ENCODE results near the gene SORBS2. TPM values are rescaled to one million over a fixed set of nuclear protein-coding genes. Genes with fewer than 3 reads are reported as not detected.

Gene SORBS2
- total RNA-seq, 2 experiments from 2014 or later, result not detected

- H3K27ac Mint-ChIP-seq, result no peak overlapping the region
These were observed 163.4 kb downstream of the SORBS2 start for GRCh38 chr4:185648631-185649030.

GRCh38 chr4:185645403-185645802 is 166.6 kb downstream of the SORBS2 start:
- DNase-seq (no peak), ATAC-seq (ENCODE audit: poor library complexity) (no peak)
- Histone ChIP-seq H3K27ac (ENCODE audit: low read depth in 1 of 2, low read length in 2 of 2) (no peak overlapping the region), H3K4me1 (ENCODE audit: insufficient read depth, low read length) (no peaks in the 10 kb centered on the region), H3K36me3 (ENCODE audit: insufficient read depth, low read length) (no peaks in the 10 kb centered on the region), H3K27me3 (ENCODE audit: control insufficient read depth in 1 of 2, insufficient read depth in 2 of 2, low read length in 2 of 2) (peaks cover 2 to 6% of the 10 kb centered on the region in 2 experiments), H3K4me3 (ENCODE audit: low read length) (no peak overlapping the region), H3K9me3 (ENCODE audit: control insufficient read depth in 1 of 2, insufficient read depth in 1 of 2, low read length in 2 of 2) (no peaks in the 10 kb centered on the region)
- Mint-ChIP-seq H3K4me3 (no peak overlapping the region), H3K27ac (no peak overlapping the region), H3K4me1 (ENCODE audit: low read depth) (no peaks in the 10 kb centered on the region), H3K9me3 (no peaks in the 10 kb centered on the region), H3K36me3 (ENCODE audit: low read depth) (no peaks in the 10 kb centered on the region), H3K27me3 (peaks cover 38% of the 10 kb centered on the region)
- no peak for TF ChIP-seq CTCF (IDR thresholded peaks at IDR 0.05)
- CTCF ChIA-PET, result no interaction called here
- POLR2A ChIA-PET, result no interaction called here
- intact Hi-C loops (cut with DNase I, micrococcal nuclease), result loop anchor here in 1 of 2 experiments (10.0 kb wide), 1 partner anchor 939 kb away; no protein-coding TSS in a partner anchor

More at GRCh38 chr4:185648631-185649030, 163.4 kb downstream of the SORBS2 start:
- H3K27me3 Mint-ChIP-seq, result peaks cover 19% of the 10 kb centered on the region
- TF ChIP-seq CTCF (IDR thresholded peaks at IDR 0.05), result no peak
- H3K4me3 Mint-ChIP-seq, result no peak overlapping the region
- ChIA-PET CTCF (no interaction called here), POLR2A (no interaction called here)
- no peaks in the 10 kb centered on the region for H3K4me1 Mint-ChIP-seq (ENCODE audit: low read depth)
- Histone ChIP-seq H3K9me3 (ENCODE audit: control insufficient read depth in 1 of 2, insufficient read depth in 1 of 2, low read length in 2 of 2) (no peaks in the 10 kb centered on the region), H3K27me3 (ENCODE audit: control insufficient read depth in 1 of 2, insufficient read depth in 2 of 2, low read length in 2 of 2) (no peaks in the 10 kb centered on the region), H3K36me3 (ENCODE audit: insufficient read depth, low read length) (no peaks in the 10 kb centered on the region), H3K27ac (ENCODE audit: low read depth in 1 of 2, low read length in 2 of 2) (no peak overlapping the region), H3K4me3 (ENCODE audit: low read length) (no peak overlapping the region), H3K4me1 (ENCODE audit: insufficient read depth, low read length) (no peaks in the 10 kb centered on the region)
- H3K36me3 Mint-ChIP-seq (ENCODE audit: low read depth), result no peaks in the 10 kb centered on the region
- no peaks in the 10 kb centered on the region for H3K9me3 Mint-ChIP-seq
- ATAC-seq (ENCODE audit: poor library complexity) (no peak), DNase-seq (no peak)
- intact Hi-C loops (cut with DNase I, micrococcal nuclease), result loop anchor here in 1 of 2 experiments (10.0 kb wide), 1 partner anchor 936 kb away; no protein-coding TSS in a partner anchor

- H3K27ac ChIP-seq (ENCODE audit: low read depth in 1 of 2, low read length in 2 of 2), result no peak overlapping the region
- no peaks in the 10 kb centered on the region for H3K4me1 Mint-ChIP-seq (ENCODE audit: low read depth)
- no peak for TF ChIP-seq CTCF (IDR thresholded peaks at IDR 0.05)
- CTCF ChIA-PET, result no interaction called here
- H3K4me3 Mint-ChIP-seq, result no peak overlapping the region
- H3K27me3 ChIP-seq (ENCODE audit: control insufficient read depth in 1 of 2, insufficient read depth in 2 of 2, low read length in 2 of 2), result peaks cover 2 to 12% of the 10 kb centered on the region in 2 experiments
- POLR2A ChIA-PET, result no interaction called here
- ATAC-seq (ENCODE audit: poor library complexity) (no peak), DNase-seq (no peak)
- no peaks in the 10 kb centered on the region for H3K36me3 Mint-ChIP-seq (ENCODE audit: low read depth)
- no peaks in the 10 kb centered on the region for H3K36me3 ChIP-seq (ENCODE audit: insufficient read depth, low read length)
- H3K4me3 ChIP-seq (ENCODE audit: low read length), result no peak overlapping the region
- H3K9me3 ChIP-seq (ENCODE audit: control insufficient read depth in 1 of 2, insufficient read depth in 1 of 2, low read length in 2 of 2), result no peaks in the 10 kb centered on the region
- intact Hi-C loops (cut with DNase I, micrococcal nuclease), result loop anchor here (5.0 to 10.0 kb wide), 3 partner anchors 393 to 940 kb away; no protein-coding TSS in a partner anchor
- no peaks in the 10 kb centered on the region for H3K4me1 ChIP-seq (ENCODE audit: insufficient read depth, low read length)
- H3K9me3 Mint-ChIP-seq, result no peaks in the 10 kb centered on the region
- peaks cover 40% of the 10 kb centered on the region for H3K27me3 Mint-ChIP-seq
- H3K27ac Mint-ChIP-seq, result no peak overlapping the region
These were observed 167.6 kb downstream of the SORBS2 start for GRCh38 chr4:185644408-185644807.
